ENCODE data around the gene CLTRN. TPM values are rescaled to one million over a fixed set of nuclear protein-coding genes. Genes with fewer than 3 reads are reported as not detected.

Gene CLTRN
- polyA plus RNA-seq, 2 donors, result 0.38 to 0.49 TPM

DNA sequence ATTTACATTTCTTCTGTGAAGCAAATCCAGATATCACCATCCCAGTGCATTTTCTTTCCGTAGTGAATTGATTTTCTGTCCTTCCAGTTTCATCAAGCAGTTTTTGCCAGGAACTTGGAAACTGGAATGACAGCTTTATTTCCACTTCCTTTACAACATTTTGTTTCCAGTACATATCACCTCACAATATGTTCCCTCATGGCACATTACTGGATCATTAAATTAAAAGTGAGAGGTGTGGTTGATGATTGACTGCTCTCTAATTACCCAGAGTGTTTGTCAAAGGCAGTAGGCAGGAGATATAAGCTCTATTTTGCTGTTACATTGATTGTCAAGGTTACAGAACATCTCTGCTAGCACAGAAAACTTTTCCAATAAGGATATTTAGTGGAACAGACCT, 41.6 kb downstream of the CLTRN start:
- Histone ChIP-seq H3K9me3 (ENCODE audit: control insufficient read depth in 2 of 2, insufficient read depth in 1 of 2, low read depth in 1 of 2, low read length in 1 of 2) (no peaks in the 10 kb centered on the region), H3K27me3 (ENCODE audit: control insufficient read depth in 1 of 2, insufficient read depth in 2 of 2, low read length in 2 of 2) (peaks cover 0 to 9% of the 10 kb centered on the region in 2 donors), H3K4me3 (ENCODE audit: low read depth in 1 of 2, low read length in 2 of 2) (no peak overlapping the region), H3K27ac (ENCODE audit: low read depth in 2 of 2, low read length in 1 of 2) (no peak overlapping the region), H3K4me1 (ENCODE audit: control insufficient read depth in 2 of 2, insufficient read depth in 2 of 2, low read length in 1 of 2) (no peaks in the 10 kb centered on the region), H3K36me3 (ENCODE audit: control insufficient read depth in 2 of 2, insufficient read depth in 2 of 2, low read length in 1 of 2) (no peaks in the 10 kb centered on the region)
- 40 to 44% methylated on average over 1 of the region's 1 CpG for WGBS, 2 donors

DNA sequence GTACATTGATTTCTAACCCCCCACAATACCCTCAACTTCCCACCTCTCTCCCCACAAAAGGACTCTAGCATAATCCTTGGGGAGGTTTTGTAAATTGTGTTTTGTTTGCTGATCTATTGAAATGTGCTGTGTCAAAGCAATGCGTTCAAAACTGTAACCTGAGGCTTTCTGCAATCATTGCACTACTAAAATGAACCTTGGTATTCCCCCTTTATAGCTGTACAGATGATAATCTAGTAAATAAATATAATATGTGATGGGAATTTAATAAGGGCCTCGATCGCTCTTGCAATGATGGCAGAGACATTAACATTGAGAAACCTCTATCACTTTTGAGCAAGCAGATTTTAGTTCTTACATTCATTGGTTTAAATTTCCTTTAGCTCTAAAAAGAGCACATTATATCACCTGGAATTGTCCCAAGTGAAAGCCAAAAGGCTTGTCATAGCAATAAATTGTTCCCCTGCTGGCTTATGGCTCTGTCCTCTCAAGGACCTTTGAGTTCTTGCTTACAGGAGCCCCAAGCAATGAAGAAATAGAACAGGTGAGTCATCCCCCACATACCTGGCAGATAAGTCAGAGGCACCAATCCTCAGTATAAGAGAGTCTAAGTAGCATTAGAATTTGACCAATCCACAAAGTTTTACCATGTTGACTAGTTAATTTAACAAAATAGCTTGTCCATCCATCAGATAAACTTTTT, 45.4 kb downstream of the CLTRN start:
- no peaks in the 10 kb centered on the region for H3K36me3 ChIP-seq (ENCODE audit: control insufficient read depth in 2 of 2, insufficient read depth in 2 of 2, low read length in 1 of 2)
- H3K27me3 ChIP-seq (ENCODE audit: control insufficient read depth in 1 of 2, insufficient read depth in 2 of 2, low read length in 2 of 2), result peaks cover 0 to 7% of the 10 kb centered on the region in 2 donors
- H3K4me3 ChIP-seq (ENCODE audit: low read depth in 1 of 2, low read length in 2 of 2), result no peak overlapping the region
- peak overlapping the region in 1 of 2 donors; percentile 82 for H3K27ac ChIP-seq (ENCODE audit: low read depth in 2 of 2, low read length in 1 of 2)
- WGBS, 2 donors, result 45 to 52% methylated on average over 3 of the region's 3 CpGs
- no peaks in the 10 kb centered on the region for H3K4me1 ChIP-seq (ENCODE audit: control insufficient read depth in 2 of 2, insufficient read depth in 2 of 2, low read length in 1 of 2)
- H3K9me3 ChIP-seq (ENCODE audit: control insufficient read depth in 2 of 2, insufficient read depth in 1 of 2, low read depth in 1 of 2, low read length in 1 of 2), result no peaks in the 10 kb centered on the region

DNA sequence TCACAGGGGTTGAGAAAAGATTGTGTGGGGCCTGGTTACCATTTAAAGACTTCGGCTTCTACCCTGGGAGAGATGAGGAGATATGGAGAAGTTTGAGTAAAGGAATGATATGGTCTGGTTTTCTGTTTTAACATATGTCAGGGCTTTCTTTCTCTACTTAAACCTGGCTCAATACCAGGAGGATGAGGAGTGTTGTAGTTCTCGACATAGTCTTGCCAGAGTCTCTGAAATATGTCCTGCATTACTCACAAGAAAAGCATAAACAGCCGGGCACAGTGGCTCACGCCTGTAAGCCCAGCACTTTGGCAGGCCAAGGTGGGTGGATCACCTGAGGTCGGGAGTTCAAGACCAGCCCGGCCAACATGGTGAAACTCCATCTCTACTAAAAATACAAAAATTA, 47.5 kb downstream of the CLTRN start:
- WGBS, 2 donors, result 82 to 88% methylated on average over 6 of the region's 6 CpGs
- Histone ChIP-seq H3K4me1 (ENCODE audit: control insufficient read depth in 2 of 2, insufficient read depth in 2 of 2, low read length in 1 of 2) (no peaks in the 10 kb centered on the region), H3K36me3 (ENCODE audit: control insufficient read depth in 2 of 2, insufficient read depth in 2 of 2, low read length in 1 of 2) (no peaks in the 10 kb centered on the region), H3K9me3 (ENCODE audit: control insufficient read depth in 2 of 2, insufficient read depth in 1 of 2, low read depth in 1 of 2, low read length in 1 of 2) (no peaks in the 10 kb centered on the region), H3K4me3 (ENCODE audit: low read depth in 1 of 2, low read length in 2 of 2) (no peak overlapping the region), H3K27me3 (ENCODE audit: control insufficient read depth in 1 of 2, insufficient read depth in 2 of 2, low read length in 2 of 2) (peaks cover 0 to 3% of the 10 kb centered on the region in 2 donors), H3K27ac (ENCODE audit: low read depth in 2 of 2, low read length in 1 of 2) (no peak overlapping the region)

DNA sequence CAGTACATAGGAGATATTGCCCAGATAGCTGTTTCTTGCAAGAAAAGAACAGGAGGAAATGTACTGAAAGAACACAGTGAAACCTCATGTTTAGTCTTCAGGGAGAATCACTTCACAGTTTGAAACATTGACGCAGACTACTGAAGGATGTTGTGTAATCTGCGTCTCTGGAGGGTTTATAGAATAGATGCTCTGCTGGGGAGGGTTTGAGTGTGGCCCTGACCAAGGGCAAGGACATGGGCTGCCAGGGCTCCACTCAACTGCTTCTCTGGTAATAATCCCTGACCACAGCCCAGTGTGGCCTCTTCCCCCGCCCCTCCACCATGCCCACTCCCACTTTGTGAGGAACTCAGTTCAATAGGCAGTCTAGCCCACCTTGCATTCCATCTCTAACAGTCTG, 48.1 kb downstream of the CLTRN start:
- Histone ChIP-seq H3K4me1 (ENCODE audit: control insufficient read depth in 2 of 2, insufficient read depth in 2 of 2, low read length in 1 of 2) (no peaks in the 10 kb centered on the region), H3K27me3 (ENCODE audit: control insufficient read depth in 1 of 2, insufficient read depth in 2 of 2, low read length in 2 of 2) (peaks cover 0 to 3% of the 10 kb centered on the region in 2 donors), H3K27ac (ENCODE audit: low read depth in 2 of 2, low read length in 1 of 2) (no peak overlapping the region), H3K36me3 (ENCODE audit: control insufficient read depth in 2 of 2, insufficient read depth in 2 of 2, low read length in 1 of 2) (no peaks in the 10 kb centered on the region), H3K4me3 (ENCODE audit: low read depth in 1 of 2, low read length in 2 of 2) (no peak overlapping the region), H3K9me3 (ENCODE audit: control insufficient read depth in 2 of 2, insufficient read depth in 1 of 2, low read depth in 1 of 2, low read length in 1 of 2) (no peaks in the 10 kb centered on the region)
- 84 to 95% methylated on average over 3 of the region's 3 CpGs for WGBS, 2 donors

DNA sequence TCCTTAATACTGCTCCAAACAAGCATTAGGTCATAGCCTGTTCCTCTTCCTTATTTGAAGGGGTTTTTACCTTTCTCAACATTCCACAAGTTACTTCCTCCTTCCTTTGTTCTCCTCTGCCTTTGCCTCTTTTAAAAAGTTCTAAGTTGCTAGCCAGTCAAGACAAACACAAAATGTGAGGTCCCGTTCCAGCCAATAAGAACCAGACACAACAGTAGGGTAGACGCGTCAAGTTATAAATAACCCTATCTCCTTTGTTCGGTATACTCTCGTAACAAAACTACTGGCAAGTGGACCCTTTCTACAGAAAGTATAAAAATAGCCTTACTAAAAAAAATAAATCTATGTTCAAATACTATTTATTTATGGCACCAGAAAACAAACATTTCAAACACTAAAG, 57.5 kb downstream of the CLTRN start:
- 46 to 52% methylated on average over 5 of the region's 5 CpGs for WGBS, 2 donors
- H3K4me3 ChIP-seq (ENCODE audit: low read depth in 1 of 2, low read length in 2 of 2), result no peak overlapping the region
- no peaks in the 10 kb centered on the region for H3K27me3 ChIP-seq (ENCODE audit: control insufficient read depth in 1 of 2, insufficient read depth in 2 of 2, low read length in 2 of 2)
- H3K9me3 ChIP-seq (ENCODE audit: control insufficient read depth in 2 of 2, insufficient read depth in 1 of 2, low read depth in 1 of 2, low read length in 1 of 2), result no peaks in the 10 kb centered on the region
- no peak overlapping the region for H3K27ac ChIP-seq (ENCODE audit: low read depth in 2 of 2, low read length in 1 of 2)
- H3K4me1 ChIP-seq (ENCODE audit: control insufficient read depth in 2 of 2, insufficient read depth in 2 of 2, low read length in 1 of 2), result no peaks in the 10 kb centered on the region
- no peaks in the 10 kb centered on the region for H3K36me3 ChIP-seq (ENCODE audit: control insufficient read depth in 2 of 2, insufficient read depth in 2 of 2, low read length in 1 of 2)

DNA sequence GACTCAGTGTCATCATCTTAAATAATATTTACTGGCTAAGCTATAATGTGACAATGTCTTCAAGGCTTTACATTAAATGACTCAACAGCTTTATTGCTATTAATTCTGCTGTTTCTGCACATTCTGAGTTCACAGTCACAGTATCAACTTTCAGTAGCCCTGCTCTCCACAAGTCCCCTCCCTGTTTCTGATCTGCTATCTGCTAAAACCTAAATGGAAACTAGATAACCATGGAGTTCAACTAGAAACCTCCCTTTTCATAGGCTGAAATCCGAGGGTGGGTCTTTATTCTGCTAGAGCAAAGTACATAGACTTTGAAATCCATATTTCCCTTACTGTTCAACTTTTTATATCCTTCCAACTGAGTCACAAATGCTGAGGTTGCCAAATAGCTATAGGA, 58.5 kb downstream of the CLTRN start:
- no peaks in the 10 kb centered on the region for H3K9me3 ChIP-seq (ENCODE audit: control insufficient read depth in 2 of 2, insufficient read depth in 1 of 2, low read depth in 1 of 2, low read length in 1 of 2)
- no peaks in the 10 kb centered on the region for H3K27me3 ChIP-seq (ENCODE audit: control insufficient read depth in 1 of 2, insufficient read depth in 2 of 2, low read length in 2 of 2)
- H3K4me3 ChIP-seq (ENCODE audit: low read depth in 1 of 2, low read length in 2 of 2), result no peak overlapping the region
- 10 to 30% methylated on average over 1 of the region's 1 CpG for WGBS, 2 donors
- H3K27ac ChIP-seq (ENCODE audit: low read depth in 2 of 2, low read length in 1 of 2), result peak overlapping the region in 1 of 2 donors; percentile 63
- no peaks in the 10 kb centered on the region for H3K36me3 ChIP-seq (ENCODE audit: control insufficient read depth in 2 of 2, insufficient read depth in 2 of 2, low read length in 1 of 2)
- H3K4me1 ChIP-seq (ENCODE audit: control insufficient read depth in 2 of 2, insufficient read depth in 2 of 2, low read length in 1 of 2), result no peaks in the 10 kb centered on the region

DNA sequence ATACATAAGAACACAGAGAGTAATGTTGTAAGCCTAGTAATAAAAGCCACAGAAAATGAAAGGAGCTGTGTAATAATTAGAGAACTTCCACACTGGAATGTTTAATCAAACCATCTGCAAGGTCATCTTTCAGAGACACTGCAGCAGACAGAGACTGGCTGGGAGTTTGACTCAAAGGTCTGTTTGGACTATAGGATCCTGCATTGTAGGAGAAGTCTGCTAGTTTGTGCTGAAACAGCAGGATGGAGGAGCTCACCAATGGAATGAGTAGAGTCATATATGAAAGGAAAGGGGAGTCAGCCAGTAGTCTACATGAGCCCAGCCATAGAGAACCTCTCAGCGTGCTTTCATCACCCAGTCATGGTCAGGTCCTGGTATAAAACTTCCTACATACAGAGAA, 59.4 kb downstream of the CLTRN start:
- no peaks in the 10 kb centered on the region for H3K36me3 ChIP-seq (ENCODE audit: control insufficient read depth in 2 of 2, insufficient read depth in 2 of 2, low read length in 1 of 2)
- peak overlapping the region in 1 of 2 donors; percentile 42 for H3K27ac ChIP-seq (ENCODE audit: low read depth in 2 of 2, low read length in 1 of 2)
- WGBS, 2 donors, result 57 to 77% methylated on average over 1 of the region's 1 CpG
- no peaks in the 10 kb centered on the region for H3K27me3 ChIP-seq (ENCODE audit: control insufficient read depth in 1 of 2, insufficient read depth in 2 of 2, low read length in 2 of 2)
- no peaks in the 10 kb centered on the region for H3K4me1 ChIP-seq (ENCODE audit: control insufficient read depth in 2 of 2, insufficient read depth in 2 of 2, low read length in 1 of 2)
- no peak overlapping the region for H3K4me3 ChIP-seq (ENCODE audit: low read depth in 1 of 2, low read length in 2 of 2)
- H3K9me3 ChIP-seq (ENCODE audit: control insufficient read depth in 2 of 2, insufficient read depth in 1 of 2, low read depth in 1 of 2, low read length in 1 of 2), result no peaks in the 10 kb centered on the region

DNA sequence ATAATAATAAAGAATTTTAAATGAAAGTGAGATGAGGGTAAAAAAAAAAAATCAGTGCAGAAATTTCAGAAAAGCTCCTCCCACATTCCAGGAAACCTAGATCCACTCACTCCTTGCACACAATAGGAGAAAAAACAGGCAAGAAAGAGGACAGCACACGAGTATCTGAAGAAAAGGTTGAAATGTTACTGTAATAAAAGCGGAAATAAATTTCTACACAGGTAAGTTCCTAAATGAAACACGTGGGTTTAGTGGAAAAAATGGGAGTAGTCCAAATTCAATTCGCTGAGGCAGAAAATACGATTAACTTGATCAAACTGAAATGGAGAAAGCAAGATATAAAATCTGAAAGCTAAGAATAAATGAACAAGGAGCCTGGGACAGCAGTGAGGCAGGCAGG, 61.8 kb downstream of the CLTRN start:
- no peak overlapping the region for H3K4me3 ChIP-seq (ENCODE audit: low read depth in 1 of 2, low read length in 2 of 2)
- no peaks in the 10 kb centered on the region for H3K36me3 ChIP-seq (ENCODE audit: control insufficient read depth in 2 of 2, insufficient read depth in 2 of 2, low read length in 1 of 2)
- H3K9me3 ChIP-seq (ENCODE audit: control insufficient read depth in 2 of 2, insufficient read depth in 1 of 2, low read depth in 1 of 2, low read length in 1 of 2), result no peaks in the 10 kb centered on the region
- 61 to 77% methylated on average over 5 of the region's 5 CpGs for WGBS, 2 donors
- H3K27ac ChIP-seq (ENCODE audit: low read depth in 2 of 2, low read length in 1 of 2), result no peak overlapping the region
- H3K27me3 ChIP-seq (ENCODE audit: control insufficient read depth in 1 of 2, insufficient read depth in 2 of 2, low read length in 2 of 2), result peaks cover 0 to 3% of the 10 kb centered on the region in 2 donors
- H3K4me1 ChIP-seq (ENCODE audit: control insufficient read depth in 2 of 2, insufficient read depth in 2 of 2, low read length in 1 of 2), result no peaks in the 10 kb centered on the region

DNA sequence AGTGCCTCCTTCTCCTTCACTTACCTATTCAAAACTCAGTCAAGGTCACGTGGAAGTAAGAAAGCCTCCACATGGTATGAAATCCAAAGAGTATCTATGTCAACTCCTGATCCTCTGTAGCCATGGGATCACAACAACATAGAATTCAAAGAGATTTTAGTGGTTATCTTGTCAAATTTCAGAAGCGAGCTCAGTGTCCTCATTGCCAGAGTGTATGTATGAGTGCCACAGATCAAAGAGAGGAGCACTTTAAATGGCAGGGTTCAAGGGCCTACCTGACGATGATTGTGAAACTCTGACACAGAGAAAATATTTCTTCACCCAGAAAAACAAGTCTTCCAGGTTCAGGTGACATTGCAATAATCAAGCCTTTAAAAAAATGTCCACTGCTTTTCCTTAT, 62.7 kb downstream of the CLTRN start:
- no peaks in the 10 kb centered on the region for H3K9me3 ChIP-seq (ENCODE audit: control insufficient read depth in 2 of 2, insufficient read depth in 1 of 2, low read depth in 1 of 2, low read length in 1 of 2)
- H3K4me1 ChIP-seq (ENCODE audit: control insufficient read depth in 2 of 2, insufficient read depth in 2 of 2, low read length in 1 of 2), result no peaks in the 10 kb centered on the region
- 64 to 69% methylated on average over 3 of the region's 3 CpGs for WGBS, 2 donors
- peaks cover 0 to 3% of the 10 kb centered on the region in 2 donors for H3K27me3 ChIP-seq (ENCODE audit: control insufficient read depth in 1 of 2, insufficient read depth in 2 of 2, low read length in 2 of 2)
- no peak overlapping the region for H3K4me3 ChIP-seq (ENCODE audit: low read depth in 1 of 2, low read length in 2 of 2)
- H3K36me3 ChIP-seq (ENCODE audit: control insufficient read depth in 2 of 2, insufficient read depth in 2 of 2, low read length in 1 of 2), result no peaks in the 10 kb centered on the region
- H3K27ac ChIP-seq (ENCODE audit: low read depth in 2 of 2, low read length in 1 of 2), result peak overlapping the region in 1 of 2 donors; percentile 33

DNA sequence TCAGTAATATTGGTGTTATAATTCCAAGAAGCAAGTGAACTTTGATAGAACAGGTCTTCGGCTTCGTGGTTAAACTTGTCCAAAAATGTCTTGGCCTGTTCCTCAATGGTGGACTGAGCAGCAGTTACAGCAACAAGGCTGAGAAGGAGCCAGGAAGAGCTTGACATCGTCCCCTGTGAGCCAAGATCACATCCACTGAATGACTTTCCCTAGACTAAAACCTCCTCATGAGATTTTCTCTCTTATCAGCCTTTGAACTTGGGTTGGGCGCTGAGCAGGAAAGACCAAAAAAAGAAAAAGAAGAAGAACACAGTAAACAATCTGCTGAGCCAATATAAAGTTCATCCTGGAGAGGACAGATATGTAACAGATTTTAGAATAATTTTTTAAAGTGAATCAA, 63.9 kb downstream of the CLTRN start, which contains the start of gene ACE2:
TSS of gene ACE2 (minus strand) at position 216 of the 400 bp plus-strand sequence. CDS start at position 167, 49 bp downstream.
- WGBS, 2 donors, result 71 to 73% methylated on average over 4 of the region's 4 CpGs
- Histone ChIP-seq H3K4me3 (ENCODE audit: low read depth in 1 of 2, low read length in 2 of 2) (no peak within 1 kb of the TSS), H3K27me3 (ENCODE audit: control insufficient read depth in 1 of 2, insufficient read depth in 2 of 2, low read length in 2 of 2) (peaks cover 0 to 3% of the 10 kb centered on the region in 2 donors), H3K9me3 (ENCODE audit: control insufficient read depth in 2 of 2, insufficient read depth in 1 of 2, low read depth in 1 of 2, low read length in 1 of 2) (no peaks in the 10 kb centered on the region), H3K27ac (ENCODE audit: low read depth in 2 of 2, low read length in 1 of 2) (peak within 1 kb of the TSS; percentile 30 to 33), H3K4me1 (ENCODE audit: control insufficient read depth in 2 of 2, insufficient read depth in 2 of 2, low read length in 1 of 2) (no peaks in the 10 kb centered on the region), H3K36me3 (ENCODE audit: control insufficient read depth in 2 of 2, insufficient read depth in 2 of 2, low read length in 1 of 2) (no peaks in the 10 kb centered on the region)
